HuH-7 (cell line): Measurements from ENCODE around the gene MAN1A2.
A peak's percentile ranks its signal among the peaks of the same experiment; 100 is the strongest.

Experiments used
- DNase-seq: peaks from one replicate; pipeline ENCODE4 v3.0.0; 2011; ENCODE audit warnings: low spot score

Gene MAN1A2

DNA sequence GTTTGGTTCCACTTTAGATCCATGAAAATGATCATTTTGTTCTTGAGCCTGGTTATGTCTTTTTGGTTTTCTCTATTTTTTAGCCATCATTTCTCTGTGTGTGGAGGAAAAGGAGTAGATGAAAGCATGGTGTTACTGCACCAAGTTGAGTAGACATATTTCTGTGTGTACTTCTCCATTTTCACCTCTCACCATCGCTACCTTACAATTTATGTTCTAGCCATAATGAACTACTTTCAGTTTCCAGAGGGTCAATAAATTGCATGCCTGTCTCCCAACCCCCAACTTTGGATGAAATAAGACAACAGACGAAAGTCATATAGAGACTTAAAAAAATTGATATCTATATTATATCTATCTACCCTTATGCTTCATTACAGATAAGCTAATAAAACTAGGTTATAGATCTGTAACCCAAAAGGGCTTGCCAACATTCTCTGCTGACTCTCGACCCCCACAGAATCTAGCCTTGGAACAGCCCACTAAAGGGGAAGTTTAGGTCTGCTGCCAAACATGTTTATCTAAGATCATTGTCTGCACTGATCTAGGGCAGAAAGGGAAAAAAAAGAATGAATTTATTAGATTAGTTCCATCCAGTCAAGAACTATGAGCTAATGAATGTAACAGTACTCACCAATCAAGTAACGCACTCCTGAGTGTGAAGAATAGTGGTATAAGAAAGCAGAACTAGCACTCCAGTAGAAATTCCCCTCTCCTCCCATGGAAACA lies 7.5 kb upstream of the MAN1A2 start:
- DNase-seq, result no peak

DNA sequence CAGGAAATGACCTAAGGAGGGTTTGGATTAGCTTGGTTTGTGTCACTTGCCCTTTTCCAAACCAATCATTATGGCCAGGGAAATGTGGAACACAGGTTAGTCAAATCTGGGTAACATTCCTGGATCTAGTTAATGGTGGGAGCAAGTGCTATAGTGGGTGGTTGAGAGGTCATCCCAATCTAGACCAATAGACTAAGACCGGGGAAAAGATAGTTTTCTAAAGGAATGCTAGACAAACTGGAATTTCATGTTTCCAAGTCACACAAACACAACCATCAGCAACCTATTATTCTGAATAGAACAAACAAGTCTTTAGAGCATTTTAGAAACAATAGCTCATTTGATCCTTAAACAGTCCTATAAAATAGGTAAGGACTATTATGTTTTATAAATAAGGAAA lies 4.3 kb upstream of the MAN1A2 start:
- DNase-seq, result no peak

DNA sequence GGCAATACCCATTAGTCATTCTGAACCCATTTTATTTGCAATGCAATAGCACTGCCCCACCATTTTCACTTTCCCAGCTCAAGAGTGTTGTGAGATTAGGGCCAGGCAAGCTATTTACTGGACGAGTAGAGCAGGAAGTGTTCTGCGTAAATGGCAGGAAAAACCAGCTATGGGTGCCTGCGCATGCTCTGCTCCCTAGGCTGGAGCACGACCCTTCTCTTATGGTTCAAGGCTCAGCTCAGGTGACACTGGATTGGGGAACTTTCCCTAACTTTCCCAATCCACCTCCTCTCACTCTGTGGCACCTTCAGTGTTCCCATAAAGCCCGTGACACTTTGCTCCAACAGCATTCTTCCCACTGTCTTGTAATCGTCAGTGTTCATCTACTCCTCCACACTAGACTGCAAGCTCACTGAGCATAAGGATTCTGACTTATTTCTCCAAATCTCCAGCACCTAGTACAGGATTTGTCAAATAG lies 3.6 kb upstream of the MAN1A2 start:
- no peak for DNase-seq

DNA sequence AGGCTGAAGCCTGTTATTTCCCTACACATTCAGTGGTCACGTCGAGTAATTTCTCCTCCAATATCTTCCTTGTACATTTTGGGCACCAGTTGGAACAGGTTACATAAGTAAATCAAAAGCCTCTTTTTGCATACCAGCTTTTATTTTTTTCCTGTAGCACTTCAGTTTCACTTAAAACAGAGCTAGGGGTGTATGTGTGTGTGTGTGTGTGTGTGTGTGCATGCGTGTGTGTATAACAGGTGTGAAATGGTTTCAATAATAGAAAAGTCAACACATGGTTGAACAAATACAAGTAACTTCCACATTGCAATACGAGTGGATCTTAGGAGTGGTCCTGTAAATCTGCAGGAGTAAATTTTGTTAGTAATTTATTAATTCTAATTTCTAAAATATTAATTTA lies 3.0 kb upstream of the MAN1A2 start:
- DNase-seq, result no peak

DNA sequence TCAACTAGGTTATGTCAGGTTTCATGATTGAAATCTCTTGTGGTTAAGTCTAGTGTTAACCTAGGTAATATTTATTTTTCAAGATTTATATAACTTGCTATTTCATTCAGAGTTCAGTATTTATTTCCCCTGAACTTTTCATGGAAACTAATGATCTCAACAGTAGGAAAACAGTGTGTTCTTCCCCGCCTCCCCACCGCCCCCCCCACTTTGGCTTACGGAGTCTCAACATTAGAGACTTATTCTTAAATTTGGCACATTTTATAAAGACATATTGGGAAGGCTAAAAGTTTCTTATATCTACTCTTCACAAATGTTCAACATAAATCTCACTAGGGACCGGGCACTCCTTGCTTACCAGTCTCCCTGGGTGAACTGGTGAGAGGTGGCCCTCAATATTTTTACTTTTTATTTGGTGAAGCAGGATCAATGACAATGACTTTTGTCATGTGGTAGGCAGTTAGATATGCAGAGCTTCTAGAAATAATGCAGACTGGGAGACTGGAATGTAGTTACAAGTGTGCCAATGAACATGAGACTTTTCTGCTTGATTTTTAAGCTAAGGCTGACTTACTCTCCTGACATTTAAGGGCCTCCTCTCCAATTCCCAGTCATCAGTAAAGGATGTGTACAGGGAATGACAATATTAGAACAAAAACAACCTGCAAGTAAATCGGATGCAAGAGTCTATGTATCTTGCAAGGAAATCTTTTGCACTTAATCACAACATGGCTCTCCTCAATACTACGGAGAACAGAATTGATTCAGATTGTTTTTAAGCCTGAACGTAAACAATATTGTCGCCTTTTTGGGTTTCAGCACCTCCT lies 1.7 kb upstream of the MAN1A2 start:
- no peak for DNase-seq

DNA sequence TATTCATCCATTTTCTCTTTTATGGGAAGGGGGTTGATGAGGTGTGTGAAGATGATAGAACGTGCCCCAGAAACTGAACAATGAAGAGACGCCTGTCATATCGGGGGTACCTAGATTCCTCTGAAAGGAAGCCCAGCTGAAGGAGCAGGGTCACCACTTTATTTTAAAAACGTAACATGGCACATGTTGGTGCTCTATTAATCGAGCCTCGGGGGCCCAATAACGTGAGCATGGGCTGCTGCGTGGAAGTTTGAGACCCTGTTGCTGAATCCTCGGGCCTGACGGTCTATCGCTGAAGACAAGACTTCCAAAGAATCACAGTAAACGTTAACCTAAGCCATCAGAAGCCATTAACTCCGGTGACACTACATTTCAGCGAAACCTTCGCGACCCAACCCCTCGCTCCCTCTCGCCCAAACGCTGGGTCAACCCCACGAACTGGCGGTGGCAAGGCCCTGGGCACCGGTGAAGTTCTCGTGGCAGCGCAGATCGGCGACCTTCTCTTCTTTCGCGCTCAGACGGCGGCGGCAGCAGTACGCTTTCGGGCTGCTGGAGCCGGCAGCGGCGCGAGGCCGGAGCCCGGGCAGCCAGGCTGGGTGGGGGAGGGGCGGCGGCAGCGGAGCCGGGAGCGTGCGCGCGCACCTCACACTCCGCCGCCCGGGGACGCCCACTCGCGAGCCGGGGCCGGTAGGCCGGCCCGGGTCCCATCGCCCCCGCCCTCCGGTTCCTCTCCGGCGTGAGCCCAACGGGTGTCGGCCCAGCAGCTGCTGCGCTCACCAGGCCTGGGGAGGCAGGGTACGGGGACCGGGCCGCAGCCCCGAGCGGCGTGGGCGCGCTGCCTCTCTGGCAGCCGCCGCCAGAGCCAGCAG lies 838 bp upstream of the MAN1A2 start:
- DNase-seq, result peak; percentile 78

DNA sequence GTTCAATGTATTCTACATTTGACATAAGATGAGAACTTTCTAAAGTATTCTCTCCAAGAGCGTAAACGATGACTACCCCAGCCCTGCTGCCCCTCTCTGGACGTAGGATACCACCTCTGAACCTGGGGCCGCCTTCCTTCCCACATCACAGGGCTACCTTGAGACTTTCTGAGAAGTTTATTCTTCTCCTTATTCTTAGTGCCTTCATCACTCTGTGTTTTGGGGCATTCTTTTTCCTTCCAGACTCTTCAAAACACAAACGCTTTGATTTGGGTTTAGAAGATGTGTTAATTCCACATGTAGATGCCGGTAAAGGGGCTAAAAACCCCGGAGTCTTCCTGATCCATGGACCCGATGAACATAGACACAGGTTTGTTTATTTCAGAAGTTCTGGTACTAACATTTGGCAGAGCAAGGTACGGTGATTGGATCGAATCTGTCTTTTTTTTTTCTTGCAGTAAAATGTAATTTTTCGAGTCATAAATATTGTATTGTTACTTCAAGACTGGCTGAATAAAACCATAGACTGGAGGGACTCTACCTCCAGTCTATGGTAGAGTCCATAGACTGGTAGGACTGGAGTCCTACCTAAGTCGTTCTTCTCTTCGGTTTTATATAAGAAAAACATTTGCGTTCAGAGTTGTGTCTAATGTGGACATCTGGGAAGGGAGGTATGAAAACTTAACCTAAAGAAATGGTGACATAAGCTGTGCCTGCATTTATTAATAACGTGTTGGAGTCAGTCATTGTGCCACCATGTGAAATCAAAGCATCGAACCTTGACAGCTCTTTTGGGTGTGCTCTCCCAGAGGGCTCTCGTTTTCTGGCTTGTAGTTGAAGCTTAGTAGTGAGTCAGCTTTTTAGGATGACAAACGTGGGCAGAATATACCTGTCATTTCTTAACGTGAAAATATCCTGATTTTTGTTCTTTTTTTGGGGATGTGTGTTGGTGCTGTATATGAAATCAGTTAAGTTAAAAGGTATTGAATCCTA lies 1.2 kb downstream of the MAN1A2 start:
- no peak for DNase-seq

DNA sequence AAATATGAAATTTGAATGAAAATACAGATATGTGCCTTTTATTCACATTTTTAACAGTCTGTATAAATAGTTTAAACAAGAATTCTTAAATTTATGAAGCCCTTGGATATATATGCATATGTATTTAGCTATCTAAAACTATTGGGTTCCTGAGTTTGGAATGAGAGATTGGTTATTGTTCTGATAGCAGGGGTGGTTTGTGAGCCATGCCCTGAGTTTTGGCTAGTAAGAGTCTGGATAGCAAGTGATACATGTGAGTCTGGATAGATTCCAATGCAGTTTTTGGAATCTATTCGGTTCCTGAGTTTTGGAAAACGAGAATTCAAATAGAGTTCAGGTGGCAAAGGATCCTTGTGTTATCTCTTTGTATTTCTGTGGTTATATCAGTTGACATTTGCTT lies 2.8 kb downstream of the MAN1A2 start:
- DNase-seq, result no peak

DNA sequence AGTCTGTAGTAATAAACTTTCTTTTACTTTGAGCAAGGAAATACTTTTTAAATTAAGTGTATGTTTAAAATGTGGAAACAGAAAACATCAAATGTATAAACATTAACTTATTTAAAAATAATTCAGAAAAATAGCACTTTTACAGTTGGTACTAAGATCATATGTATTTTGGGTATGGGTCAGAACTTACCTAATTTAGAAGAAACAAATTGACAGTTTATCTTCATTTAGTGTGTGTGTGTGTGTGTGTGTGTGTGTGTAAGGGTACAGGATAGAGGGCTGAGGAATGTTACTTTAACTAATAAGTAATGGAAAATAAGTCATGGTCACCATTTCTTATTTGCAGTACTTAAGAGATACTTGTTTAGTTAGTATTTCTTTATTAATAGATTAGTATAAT lies 3.3 kb downstream of the MAN1A2 start:
- DNase-seq, result no peak

DNA sequence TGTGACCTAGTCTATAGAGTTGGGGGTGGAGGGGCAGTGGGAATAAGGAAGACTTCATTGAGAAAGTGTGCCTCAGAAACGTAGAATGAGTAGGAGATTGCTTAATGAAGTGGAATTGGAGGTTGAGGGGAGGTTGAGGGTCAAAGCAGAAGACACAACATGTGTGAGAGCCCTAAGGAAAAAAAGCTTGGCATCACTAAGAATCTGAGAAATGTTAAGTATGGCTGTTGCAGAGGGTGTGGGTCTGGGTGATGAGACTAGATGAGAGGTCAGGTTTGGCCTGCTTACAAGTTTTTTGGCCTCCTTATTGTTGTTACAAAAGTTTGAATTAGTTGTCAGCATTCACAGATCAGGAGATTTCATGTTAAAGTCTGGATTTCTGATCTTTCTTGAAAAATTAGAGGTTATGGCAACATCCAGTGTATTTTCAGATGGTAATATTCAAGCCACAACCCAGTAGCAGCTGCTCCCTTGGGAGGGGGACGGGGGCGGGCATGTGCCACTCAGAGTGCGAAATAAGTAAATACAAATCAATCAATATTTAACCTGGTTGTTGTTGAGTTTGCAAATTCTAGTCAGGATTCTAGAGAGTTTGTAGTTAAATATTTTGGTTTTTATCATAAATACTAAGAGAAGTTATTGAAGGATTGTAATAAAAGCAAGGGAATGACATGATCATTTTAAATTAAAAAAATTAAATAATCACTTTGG lies 4.3 kb downstream of the MAN1A2 start:
- DNase-seq, result no peak

DNA sequence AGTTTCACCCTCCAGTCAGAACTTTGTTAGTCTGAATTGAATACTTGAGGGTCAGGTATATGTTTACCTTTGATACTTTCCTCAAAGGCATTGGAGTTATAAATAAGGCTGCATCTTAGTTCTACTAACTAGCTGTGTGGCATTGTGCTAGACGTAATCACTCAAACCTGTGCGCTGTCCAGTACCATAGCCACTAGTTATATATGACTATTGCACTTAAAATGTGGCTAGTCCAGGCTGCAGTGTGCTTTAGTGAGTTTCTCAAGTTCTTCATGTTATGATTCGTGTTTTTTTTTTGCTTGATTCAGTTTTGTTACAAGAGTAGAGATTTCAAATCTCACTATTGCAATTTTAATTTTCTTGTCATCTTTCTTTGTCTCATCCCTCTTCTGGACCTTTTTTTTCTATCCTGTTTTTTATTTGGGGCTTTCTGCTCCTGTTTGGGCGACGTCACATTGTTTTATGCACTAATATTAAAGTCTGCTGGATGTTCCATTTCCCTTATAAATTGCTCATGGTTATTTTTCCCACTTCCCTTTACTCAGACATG lies 5.7 kb downstream of the MAN1A2 start:
- no peak for DNase-seq

DNA sequence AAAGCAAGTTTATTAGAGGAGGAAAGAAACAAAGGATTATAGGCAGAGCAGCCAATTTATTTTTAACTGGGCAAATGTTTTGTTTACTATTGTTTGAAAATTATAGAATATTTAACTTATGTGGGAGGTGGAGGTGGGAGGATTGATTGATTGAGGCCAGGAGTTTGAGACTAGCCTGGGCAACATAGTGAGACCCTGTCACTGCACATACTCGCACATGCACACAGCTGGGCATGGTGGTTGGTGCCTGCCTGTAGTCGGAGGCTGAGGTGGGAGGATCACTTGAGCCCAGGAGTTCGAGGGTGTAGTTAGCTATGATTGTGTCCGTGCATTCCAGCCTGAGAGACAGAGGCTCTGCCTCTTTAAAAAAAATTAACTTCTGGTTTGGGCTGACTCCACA lies 6.7 kb downstream of the MAN1A2 start:
- no peak for DNase-seq

DNA sequence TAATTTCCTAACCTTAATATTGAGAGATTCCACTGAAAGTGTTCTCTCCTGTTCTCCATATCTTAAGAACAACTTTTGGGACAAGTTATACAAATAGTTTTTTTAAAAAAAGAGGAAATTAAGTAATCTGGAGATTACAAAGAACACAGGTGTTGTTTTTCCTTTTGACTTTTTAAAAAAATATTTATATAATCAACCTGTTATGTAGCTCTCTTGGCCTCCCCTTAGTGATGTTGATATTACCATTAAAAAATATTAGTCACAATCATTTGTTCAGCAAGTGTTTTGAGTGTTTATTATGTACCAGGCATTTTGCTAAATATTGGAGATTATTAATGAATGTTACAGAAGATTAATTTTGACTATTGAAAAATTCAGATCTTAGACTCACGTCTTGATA lies 8.1 kb downstream of the MAN1A2 start:
- DNase-seq, result no peak

DNA sequence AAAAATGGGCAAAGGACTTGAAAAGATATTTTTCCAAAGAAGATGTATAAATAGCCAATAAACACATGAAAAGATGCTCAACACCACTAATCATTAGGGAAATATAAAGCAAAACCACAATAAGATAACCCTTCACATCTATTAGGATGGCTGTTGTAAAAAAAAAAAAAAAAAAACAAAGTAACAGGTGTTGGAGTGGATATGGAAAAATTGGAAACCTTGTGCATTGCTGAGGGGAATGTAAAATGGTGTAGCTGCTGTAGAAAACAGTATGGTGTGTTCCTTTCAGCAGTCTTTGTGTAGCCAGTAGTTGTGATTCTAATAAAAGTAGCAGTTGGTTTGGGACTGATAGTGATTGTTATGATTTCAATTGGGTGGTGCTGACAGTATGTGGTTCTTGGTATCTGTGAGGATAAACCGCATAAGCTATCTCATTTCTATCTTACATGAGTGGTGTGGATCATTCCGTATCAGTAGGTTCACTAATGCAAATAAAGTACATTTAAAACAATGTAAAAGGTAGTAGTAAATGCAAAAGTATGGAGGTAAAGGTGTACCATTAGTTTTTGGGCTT lies 19.9 kb downstream of the MAN1A2 start:
- no peak for DNase-seq

DNA sequence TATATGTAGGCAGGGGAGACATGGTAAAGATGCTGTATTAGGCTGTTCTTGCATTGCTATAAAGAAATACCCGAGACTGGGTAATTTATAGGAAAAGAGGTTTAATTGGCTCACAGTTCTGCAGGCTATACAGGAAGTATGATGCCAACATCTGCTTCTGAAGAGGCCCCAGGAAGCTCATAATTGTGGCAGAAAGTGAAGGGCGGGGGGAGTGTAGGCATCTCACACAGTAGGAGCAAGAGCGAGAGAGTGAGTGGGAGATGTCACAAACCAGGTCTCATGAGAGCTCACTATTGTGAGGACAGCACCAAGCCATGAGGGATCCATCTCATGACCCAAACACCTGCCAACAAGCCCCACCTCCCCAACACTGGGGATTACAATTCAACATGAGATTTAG lies 21.1 kb downstream of the MAN1A2 start:
- DNase-seq, result no peak

DNA sequence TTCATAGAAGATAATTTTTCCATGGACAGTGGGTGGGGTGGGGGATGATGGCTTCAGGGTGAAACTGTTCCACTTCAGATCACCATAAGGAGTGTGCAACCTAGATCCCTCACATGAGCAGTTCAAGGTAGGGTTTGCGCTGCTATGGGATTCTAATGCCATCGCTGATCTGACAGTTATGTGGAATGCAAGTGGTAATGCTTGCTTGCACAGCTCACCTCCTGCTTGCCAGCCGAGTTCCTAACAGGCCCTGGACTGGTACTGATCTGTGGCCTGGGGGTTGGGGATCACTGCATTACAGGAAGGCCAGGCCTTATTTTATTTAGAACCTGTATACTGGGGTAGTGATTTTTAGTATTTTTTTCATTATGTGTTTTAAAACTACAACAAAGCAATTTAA lies 22.0 kb downstream of the MAN1A2 start:
- DNase-seq, result no peak

DNA sequence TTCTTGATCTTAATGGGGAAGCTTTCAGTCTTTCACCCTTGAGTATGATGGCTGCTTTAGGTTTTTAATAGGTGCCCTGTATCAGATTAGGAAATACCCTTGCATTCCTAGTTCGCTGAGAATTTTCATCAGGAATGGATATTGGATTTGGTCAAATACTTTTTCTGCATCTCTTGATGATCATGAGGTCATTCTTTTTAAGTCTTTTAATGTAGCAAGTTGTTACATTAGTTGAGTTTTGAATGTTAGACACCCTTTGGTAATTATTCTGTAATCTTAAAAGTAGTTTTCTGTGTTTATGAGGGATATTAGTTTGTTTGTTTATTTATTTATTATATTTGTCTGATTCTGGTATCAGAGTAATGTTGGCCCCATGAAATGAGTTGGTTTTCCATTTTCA lies 22.5 kb downstream of the MAN1A2 start:
- DNase-seq, result no peak

DNA sequence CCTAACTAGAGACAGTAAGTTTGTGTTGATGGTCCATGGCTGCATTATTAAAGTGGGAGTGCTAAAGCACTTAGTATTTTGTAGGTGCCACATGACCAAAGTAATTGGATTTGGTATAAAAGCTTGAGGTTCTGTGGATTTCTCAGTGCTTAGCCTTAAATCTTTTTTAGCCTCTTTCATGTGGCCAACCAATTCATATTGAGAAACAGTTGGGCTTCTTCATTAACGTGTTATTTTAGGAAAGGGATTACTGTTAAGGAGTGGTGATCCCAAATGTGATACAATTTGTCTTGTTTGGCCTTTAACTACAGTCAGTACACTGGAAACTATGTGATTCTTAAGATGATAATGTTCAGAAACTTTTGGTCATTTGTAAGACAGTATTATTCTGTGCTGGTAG lies 25.5 kb downstream of the MAN1A2 start:
- no peak for DNase-seq

DNA sequence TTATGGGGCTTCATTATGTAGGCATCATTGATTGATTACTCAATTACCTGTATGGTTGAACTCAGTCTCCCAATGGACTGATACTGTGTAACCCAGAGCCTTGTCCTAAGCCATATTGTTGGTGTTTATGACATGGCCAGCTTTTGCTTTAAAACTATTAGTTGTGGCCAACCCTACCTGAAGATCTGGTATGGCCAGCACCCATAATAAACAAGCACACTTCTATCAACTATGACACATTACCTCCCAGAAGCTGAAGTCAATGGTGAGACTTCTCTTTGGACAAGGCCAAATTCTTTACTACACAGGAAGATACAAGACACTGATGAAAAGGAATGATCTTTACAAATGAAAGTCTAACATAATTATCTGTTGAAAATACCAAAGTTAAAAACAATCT lies 28.8 kb downstream of the MAN1A2 start:
- no peak for DNase-seq

DNA sequence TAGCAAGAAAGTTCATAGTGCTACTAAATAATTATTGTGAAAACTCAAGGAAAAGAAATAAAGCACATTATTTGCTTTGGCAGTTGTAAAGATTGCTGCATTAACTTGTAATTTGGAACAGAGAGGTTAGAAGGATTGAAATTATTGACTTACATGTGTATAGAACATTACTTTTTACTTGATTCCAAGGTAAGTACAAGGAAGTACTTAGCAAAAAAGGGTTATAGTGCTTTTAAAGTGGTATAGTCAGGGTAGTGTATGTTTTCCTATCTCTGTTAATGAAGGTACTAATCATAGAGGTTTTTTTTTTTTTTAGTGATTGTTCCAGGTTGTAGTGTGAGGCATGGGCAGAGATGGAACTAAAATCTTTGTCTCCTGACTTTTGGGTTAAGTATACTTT lies 29.4 kb downstream of the MAN1A2 start:
- DNase-seq, result no peak
